ENCODE results near the gene NRG3. TPM values are rescaled to one million over a fixed set of nuclear protein-coding genes. Genes with fewer than 3 reads are reported as not detected.
"Not testable (repeated sequence)": the region's sequence is repeated elsewhere in the genome, so short reads cannot be mapped to it uniquely, and the experiment has no call there.

Gene NRG3
- total RNA-seq, 2 donors from 2014 or later: not detected

- DNase-seq: no peak
- H3K27ac Mint-ChIP-seq: no peak overlapping the region
- H3K27me3 Mint-ChIP-seq: no peaks in the 10 kb centered on the region
- no peak for ATAC-seq
- no peak overlapping the region for H3K4me3 Mint-ChIP-seq
- H3K9me3 ChIP-seq (ENCODE audit: control insufficient read depth, low read length, poor library complexity, severe bottlenecking): no peaks in the 10 kb centered on the region
- no peaks in the 10 kb centered on the region for H3K4me1 Mint-ChIP-seq
- H3K36me3 Mint-ChIP-seq (ENCODE audit: low read depth): no peaks in the 10 kb centered on the region
These were observed 1068.1 kb downstream of the NRG3 start for GRCh38 chr10:82943142-82943541.

DNA sequence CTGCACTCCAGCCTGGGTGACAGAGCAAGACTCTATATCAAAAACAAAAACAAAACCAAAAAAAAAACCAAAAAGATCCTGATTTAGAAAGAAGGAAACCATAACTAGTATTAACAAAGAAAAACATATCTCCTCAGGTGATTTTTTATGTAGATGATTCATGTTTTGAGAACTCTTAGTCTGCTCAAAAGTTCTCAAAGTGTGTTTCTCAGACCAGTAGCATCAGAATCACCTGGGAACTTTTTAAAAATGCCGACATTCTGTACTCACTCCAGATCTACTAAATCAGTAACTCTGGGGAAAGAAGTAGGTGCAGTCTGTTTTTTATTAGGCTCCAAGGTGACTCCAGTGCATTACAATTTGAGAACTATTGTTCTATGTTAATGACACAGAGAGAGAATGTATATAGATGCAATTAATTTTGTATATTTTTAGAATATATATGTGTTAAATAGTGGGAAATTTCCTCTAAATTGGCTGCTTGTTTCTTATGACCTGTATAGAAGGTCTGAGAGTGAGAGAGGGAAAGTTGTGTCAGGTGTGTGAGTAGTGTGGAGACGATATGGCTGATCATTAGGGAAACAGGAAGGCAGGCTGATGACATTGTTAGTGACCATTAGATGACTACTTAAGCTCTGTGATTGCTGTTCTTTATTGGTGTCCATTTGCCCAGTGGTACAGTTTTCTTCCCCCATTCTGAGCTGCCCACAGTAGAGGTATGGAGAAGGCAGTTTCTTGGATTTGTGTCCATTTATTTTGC is 1075.0 kb downstream of the NRG3 start:
- H3K4me3 Mint-ChIP-seq: no peak overlapping the region
- H3K27me3 Mint-ChIP-seq: no peaks in the 10 kb centered on the region
- no peaks in the 10 kb centered on the region for H3K36me3 Mint-ChIP-seq (ENCODE audit: low read depth)
- no peaks in the 10 kb centered on the region for H3K4me1 Mint-ChIP-seq
- no peak overlapping the region for H3K27ac Mint-ChIP-seq
- DNase-seq: no peak
- no peaks in the 10 kb centered on the region for H3K9me3 ChIP-seq (ENCODE audit: control insufficient read depth, low read length, poor library complexity, severe bottlenecking)
- ATAC-seq: no peak

- H3K9me3 ChIP-seq (ENCODE audit: control insufficient read depth, low read length, poor library complexity, severe bottlenecking): no peaks in the 10 kb centered on the region
- Mint-ChIP-seq H3K4me1 (no peaks in the 10 kb centered on the region), H3K4me3 (no peak overlapping the region), H3K27me3 (no peaks in the 10 kb centered on the region), H3K27ac (no peak overlapping the region), H3K36me3 (ENCODE audit: low read depth) (no peaks in the 10 kb centered on the region)
- ATAC-seq (no peak), DNase-seq (no peak)
These were observed 1078.3 kb downstream of the NRG3 start for GRCh38 chr10:82953331-82953730.

DNA sequence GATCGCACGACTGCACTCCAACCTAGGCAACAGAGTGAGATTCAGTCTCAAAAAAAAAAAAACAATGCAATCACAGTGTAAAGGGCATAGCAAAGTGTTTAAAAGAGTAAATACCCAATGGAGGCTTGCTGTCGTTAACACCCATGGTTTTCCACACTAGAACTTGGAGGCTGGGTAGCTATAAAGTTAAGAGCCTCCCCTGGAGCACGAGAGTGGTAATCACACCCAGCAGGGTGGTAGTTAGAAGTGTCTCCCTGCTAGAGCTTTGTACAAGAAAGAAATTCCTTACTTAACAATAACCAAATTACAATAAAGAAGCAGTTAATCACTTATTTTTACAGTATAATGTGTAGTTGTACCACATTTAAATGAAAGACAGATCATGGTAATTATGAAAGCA is 1078.9 kb downstream of the NRG3 start:
- no peak for DNase-seq
- no peak for ATAC-seq
- H3K36me3 Mint-ChIP-seq (ENCODE audit: low read depth): no peaks in the 10 kb centered on the region
- H3K27ac Mint-ChIP-seq: no peak overlapping the region
- H3K9me3 ChIP-seq (ENCODE audit: control insufficient read depth, low read length, poor library complexity, severe bottlenecking): no peaks in the 10 kb centered on the region
- no peaks in the 10 kb centered on the region for H3K27me3 Mint-ChIP-seq
- H3K4me3 Mint-ChIP-seq: no peak overlapping the region
- no peaks in the 10 kb centered on the region for H3K4me1 Mint-ChIP-seq

GRCh38 chr10:82960421-82961060 is 1085.5 kb downstream of the NRG3 start:
- H3K36me3 Mint-ChIP-seq (ENCODE audit: low read depth); H3K4me1 Mint-ChIP-seq; H3K27me3 Mint-ChIP-seq; H3K4me3 Mint-ChIP-seq; DNase-seq; H3K27ac Mint-ChIP-seq; ATAC-seq; H3K9me3 ChIP-seq (ENCODE audit: control insufficient read depth, low read length, poor library complexity, severe bottlenecking): not testable (repeated sequence)

GRCh38 chr10:82961864-82962263 is 1086.9 kb downstream of the NRG3 start:
- Mint-ChIP-seq H3K4me1 (no peaks in the 10 kb centered on the region), H3K27ac (no peak overlapping the region), H3K27me3 (no peaks in the 10 kb centered on the region), H3K36me3 (ENCODE audit: low read depth) (no peaks in the 10 kb centered on the region), H3K4me3 (no peak overlapping the region)
- DNase-seq: no peak
- no peak for ATAC-seq
- H3K9me3 ChIP-seq (ENCODE audit: control insufficient read depth, low read length, poor library complexity, severe bottlenecking): no peaks in the 10 kb centered on the region

DNA sequence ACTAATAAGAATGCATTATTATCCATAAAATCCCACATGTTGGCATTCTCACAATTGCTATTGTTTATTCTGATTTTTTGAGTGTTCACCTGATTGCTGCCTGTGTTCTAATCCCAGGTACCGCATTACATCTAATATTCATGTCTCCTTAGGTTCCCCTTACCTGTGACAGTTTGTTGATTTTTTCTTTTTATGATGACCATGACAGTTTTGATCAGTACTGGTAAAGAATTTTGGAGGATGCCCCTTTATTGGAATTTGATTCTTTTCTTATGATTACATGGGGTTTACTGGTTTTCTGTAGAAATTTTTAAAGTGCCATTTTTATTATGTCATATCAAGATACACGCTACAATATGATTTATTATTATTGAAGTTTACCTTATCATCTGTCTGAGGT is 1091.1 kb downstream of the NRG3 start:
- H3K4me1 Mint-ChIP-seq: peaks cover 2% of the 10 kb centered on the region
- H3K36me3 Mint-ChIP-seq (ENCODE audit: low read depth): no peaks in the 10 kb centered on the region

DNA sequence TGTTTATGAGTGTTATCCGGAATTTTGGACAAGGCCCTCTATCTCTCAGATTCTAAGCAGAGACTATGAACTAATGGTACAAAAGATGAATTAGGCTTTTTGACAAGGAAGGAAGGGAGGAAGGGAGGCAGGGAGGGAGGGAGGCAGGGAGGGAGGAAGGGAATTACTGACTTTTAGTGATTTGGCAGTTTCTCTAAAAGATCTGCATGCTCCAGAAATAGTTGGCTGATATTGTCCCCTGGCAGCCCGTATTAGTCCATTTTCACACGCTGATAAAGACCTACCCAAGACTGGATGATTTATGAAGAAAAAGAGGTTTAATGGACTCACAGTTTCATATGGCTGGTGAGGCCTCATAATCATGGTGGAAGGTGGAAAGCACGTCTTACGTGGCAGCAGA is 1093.5 kb downstream of the NRG3 start:
- Mint-ChIP-seq H3K4me3 (no peak overlapping the region), H3K27me3 (no peaks in the 10 kb centered on the region), H3K27ac (no peak overlapping the region), H3K4me1 (peaks cover 2% of the 10 kb centered on the region), H3K36me3 (ENCODE audit: low read depth) (no peaks in the 10 kb centered on the region)
- ATAC-seq (no peak), DNase-seq (no peak)
- H3K9me3 ChIP-seq (ENCODE audit: control insufficient read depth, low read length, poor library complexity, severe bottlenecking): no peaks in the 10 kb centered on the region

More for the DNA sequence above, 1091.1 kb downstream of the NRG3 start:
- Mint-ChIP-seq H3K4me3 (no peak overlapping the region), H3K27ac (no peak overlapping the region), H3K27me3 (no peaks in the 10 kb centered on the region)
- no peak for ATAC-seq
- H3K9me3 ChIP-seq (ENCODE audit: control insufficient read depth, low read length, poor library complexity, severe bottlenecking): no peaks in the 10 kb centered on the region
- no peak for DNase-seq

- Mint-ChIP-seq H3K27me3 (no peaks in the 10 kb centered on the region), H3K36me3 (ENCODE audit: low read depth) (no peaks in the 10 kb centered on the region), H3K4me1 (peaks cover 2% of the 10 kb centered on the region), H3K4me3 (no peak overlapping the region), H3K27ac (no peak overlapping the region)
- ATAC-seq: no peak
- no peaks in the 10 kb centered on the region for H3K9me3 ChIP-seq (ENCODE audit: control insufficient read depth, low read length, poor library complexity, severe bottlenecking)
- DNase-seq: no peak
These were observed 1094.4 kb downstream of the NRG3 start for GRCh38 chr10:82969405-82969804.

GRCh38 chr10:82980321-82980720 is 1105.3 kb downstream of the NRG3 start:
- ATAC-seq (no peak), DNase-seq (no peak)
- H3K9me3 ChIP-seq (ENCODE audit: control insufficient read depth, low read length, poor library complexity, severe bottlenecking): no peaks in the 10 kb centered on the region
- H3K36me3 Mint-ChIP-seq (ENCODE audit: low read depth): no peaks in the 10 kb centered on the region
- H3K27ac Mint-ChIP-seq: no peak overlapping the region
- no peaks in the 10 kb centered on the region for H3K27me3 Mint-ChIP-seq
- no peaks in the 10 kb centered on the region for H3K4me1 Mint-ChIP-seq
- H3K4me3 Mint-ChIP-seq: no peak overlapping the region

DNA sequence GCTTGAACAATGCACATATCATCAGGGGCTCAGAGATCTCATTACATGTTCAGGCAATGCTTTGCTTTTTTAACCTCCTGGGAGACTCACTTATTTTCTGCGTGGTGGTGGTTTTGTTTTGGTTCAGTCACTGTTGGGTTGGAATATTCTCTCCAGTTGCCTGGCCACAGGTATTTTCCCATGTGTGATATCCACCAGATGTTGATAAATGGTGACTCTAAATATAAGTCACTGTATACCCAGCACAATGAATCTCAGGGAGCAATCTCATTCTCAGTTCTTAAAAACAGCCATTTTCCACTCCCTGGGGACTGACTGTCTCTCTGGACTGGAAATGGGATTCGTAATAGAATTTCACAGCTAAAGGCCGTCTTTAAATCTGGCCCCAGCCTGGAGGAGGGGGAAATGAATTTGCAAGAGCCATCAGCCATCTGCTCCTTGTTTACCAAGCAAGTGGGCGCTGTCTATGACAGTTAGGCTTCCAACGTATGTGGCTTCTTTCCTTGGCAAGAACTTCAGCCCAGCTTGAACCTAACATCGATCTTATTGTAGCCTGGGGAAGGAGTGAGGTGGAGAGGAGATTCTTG is 1106.2 kb downstream of the NRG3 start:
- H3K9me3 ChIP-seq (ENCODE audit: control insufficient read depth, low read length, poor library complexity, severe bottlenecking): no peaks in the 10 kb centered on the region
- no peaks in the 10 kb centered on the region for H3K27me3 Mint-ChIP-seq
- H3K36me3 Mint-ChIP-seq (ENCODE audit: low read depth): no peaks in the 10 kb centered on the region
- ATAC-seq: no peak
- no peak for DNase-seq
- no peaks in the 10 kb centered on the region for H3K4me1 Mint-ChIP-seq
- H3K27ac Mint-ChIP-seq: no peak overlapping the region
- no peak overlapping the region for H3K4me3 Mint-ChIP-seq

GRCh38 chr10:82982110-82982608 is 1107.2 kb downstream of the NRG3 start:
- no peaks in the 10 kb centered on the region for H3K36me3 Mint-ChIP-seq (ENCODE audit: low read depth)
- no peaks in the 10 kb centered on the region for H3K27me3 Mint-ChIP-seq
- H3K4me1 Mint-ChIP-seq: no peaks in the 10 kb centered on the region
- no peak overlapping the region for H3K4me3 Mint-ChIP-seq
- no peak overlapping the region for H3K27ac Mint-ChIP-seq
- no peak for DNase-seq
- no peak for ATAC-seq
- no peaks in the 10 kb centered on the region for H3K9me3 ChIP-seq (ENCODE audit: control insufficient read depth, low read length, poor library complexity, severe bottlenecking)

- ATAC-seq: no peak
- no peak for DNase-seq
- Mint-ChIP-seq H3K27me3 (no peaks in the 10 kb centered on the region), H3K4me3 (no peak overlapping the region), H3K27ac (no peak overlapping the region), H3K36me3 (ENCODE audit: low read depth) (no peaks in the 10 kb centered on the region), H3K4me1 (no peaks in the 10 kb centered on the region)
- no peaks in the 10 kb centered on the region for H3K9me3 ChIP-seq (ENCODE audit: control insufficient read depth, low read length, poor library complexity, severe bottlenecking)
These were observed 1111.2 kb downstream of the NRG3 start for GRCh38 chr10:82986216-82986615.

Data from T-helper 17 cell (primary cell).